Mucosa of rectum (tissue), 2 donors: Measurements from ENCODE around the gene SLC39A2.

Experiments
- H3K27ac ChIP-seq, 2 donors: one replicate each; pipeline ENCODE4 v1.7.0; 2013; ENCODE audit warnings: inconsistent platforms in 2 of 2, low read depth in 2 of 2, low read length in 2 of 2
- H3K27me3 ChIP-seq, 2 donors: one replicate each; pipeline ENCODE4 v1.7.0; 2013; ENCODE audit warnings: low read length in 2 of 2; ENCODE audit not compliant: control insufficient read depth in 2 of 2, insufficient read depth in 2 of 2
- H3K36me3 ChIP-seq, 2 donors: one replicate each; pipeline ENCODE4 v1.7.0; 2013; ENCODE audit warnings: low read length in 2 of 2; ENCODE audit not compliant: control insufficient read depth in 2 of 2, insufficient read depth in 2 of 2
- H3K4me1 ChIP-seq, 2 donors: one replicate each; pipeline ENCODE4 v1.7.0; 2013; ENCODE audit warnings: low read length in 2 of 2, mild to moderate bottlenecking in 1 of 2; ENCODE audit not compliant: control insufficient read depth in 2 of 2, insufficient read depth in 2 of 2
- H3K4me3 ChIP-seq, 2 donors: one replicate each; pipeline ENCODE4 v1.7.0; 2013; ENCODE audit warnings: low read length in 2 of 2
- H3K9ac ChIP-seq, 2 donors: one replicate each; pipeline ENCODE4 v1.7.0; 2013; ENCODE audit warnings: low read length in 2 of 2, low read depth in 1 of 2, mild to moderate bottlenecking in 1 of 2
- H3K9me3 ChIP-seq, 2 donors: one replicate each; pipeline ENCODE4 v1.7.0; 2013; ENCODE audit warnings: low read length in 2 of 2; ENCODE audit not compliant: control insufficient read depth in 2 of 2
- donor health status: healthy.
- donor health status: Normal muscosa, but diverticular disease.

The SLC39A2 gene

DNA sequence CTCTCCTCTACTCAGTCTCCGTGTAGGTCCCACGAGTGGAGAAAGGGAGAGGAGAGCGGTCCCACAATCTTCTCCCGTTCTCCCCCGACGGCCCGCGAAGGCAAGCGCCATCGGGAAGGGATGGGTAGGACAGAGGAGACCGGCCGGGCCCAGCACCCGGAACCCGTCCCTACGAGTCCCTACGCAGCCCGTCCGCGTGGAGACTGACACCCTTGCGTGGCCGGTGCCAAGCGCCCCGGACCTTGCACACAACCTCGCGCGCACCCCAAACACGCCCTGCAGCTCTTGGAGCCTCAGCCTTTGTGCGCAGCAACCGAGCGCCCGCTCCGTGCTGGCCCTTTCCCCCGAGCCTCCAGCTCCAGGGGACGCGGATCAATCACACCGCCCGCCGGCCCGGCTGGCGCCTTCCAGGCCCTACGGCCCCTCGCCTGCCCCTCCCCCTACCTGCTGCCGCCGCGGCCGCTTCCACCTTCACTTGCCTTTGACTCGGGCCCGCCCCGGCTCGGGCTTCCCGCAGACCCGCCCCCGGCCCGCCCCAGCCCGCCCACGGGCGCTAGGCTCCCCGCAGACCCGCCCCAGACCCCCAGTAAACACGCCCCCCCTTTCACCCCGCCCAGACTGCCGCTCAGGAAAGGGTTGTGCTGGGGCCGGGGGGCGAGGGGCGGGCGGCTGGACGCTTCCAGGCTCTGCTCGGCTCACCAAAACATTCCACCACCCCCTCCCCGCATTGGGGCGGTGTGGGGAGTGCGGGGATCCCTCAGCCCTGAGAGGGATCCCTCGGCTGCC is 25.7 kb downstream of the SLC39A2 start, which contains the start of gene NDRG2:
Gene NDRG2 (minus strand): TSS at position 477 of the 786 bp plus-strand sequence. CDS start 1,746 bp downstream, outside the sequence.
- peaks cover 12 to 26% of the 10 kb centered on the region in 2 donors for H3K4me1 ChIP-seq
- peak within 1 kb of the TSS; percentile 76 to 79 for H3K27ac ChIP-seq
- peak within 1 kb of the TSS; percentile 89 to 96 for H3K9ac ChIP-seq
- H3K27me3 ChIP-seq, result no peaks in the 10 kb centered on the region
- peaks cover 7 to 25% of the 10 kb centered on the region in 2 donors for H3K36me3 ChIP-seq
- peak within 1 kb of the TSS; percentile 87 to 91 for H3K4me3 ChIP-seq
- H3K9me3 ChIP-seq, result no peaks in the 10 kb centered on the region

DNA sequence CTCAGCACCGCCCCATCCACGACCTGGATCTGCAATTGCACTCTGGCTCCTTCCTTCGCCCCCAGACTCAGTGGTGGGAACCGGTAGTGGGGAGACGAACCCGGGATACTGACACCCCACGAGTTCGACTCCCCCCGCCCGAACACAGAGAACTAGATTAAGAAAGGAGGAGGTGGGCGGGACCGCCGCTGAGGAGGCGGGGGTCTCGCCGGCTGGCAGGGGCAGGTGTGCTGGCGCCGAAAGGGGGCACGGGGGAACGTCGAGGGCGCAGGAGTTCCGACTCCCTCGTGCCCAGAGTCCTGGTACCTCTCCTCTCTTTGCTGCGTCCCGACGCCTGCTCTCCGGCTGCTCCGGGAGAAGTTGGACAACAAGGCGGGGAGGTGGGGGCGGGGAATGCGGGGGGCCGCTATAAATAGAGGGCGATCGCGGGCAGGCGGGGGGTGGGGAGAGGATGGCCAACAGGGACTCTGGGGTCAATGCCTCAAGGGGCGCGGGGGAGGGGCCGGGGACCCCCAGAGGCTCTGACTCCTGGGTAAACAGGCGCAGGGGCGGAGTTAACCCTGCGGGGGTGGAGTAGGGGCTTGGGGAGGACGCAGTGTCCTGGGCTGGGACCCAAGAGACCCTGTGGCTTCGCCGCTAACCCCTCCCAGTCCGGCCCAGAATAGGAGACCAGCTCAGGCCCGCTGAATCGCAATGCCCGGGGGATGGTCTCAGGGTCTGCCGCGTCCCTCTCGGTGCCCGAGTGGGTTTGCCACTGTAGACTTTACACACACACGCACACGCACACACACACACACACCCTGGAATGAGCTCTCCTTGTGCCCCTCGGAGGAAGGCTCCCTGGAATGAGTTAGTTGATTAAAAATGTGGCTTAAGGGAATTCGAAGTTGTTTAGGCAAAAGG is 26.5 kb downstream of the SLC39A2 start:
- Histone ChIP-seq H3K27ac (peak overlapping the region; percentile 76 to 77), H3K4me1 (peaks cover 12 to 26% of the 10 kb centered on the region in 2 donors), H3K36me3 (peaks cover 6 to 18% of the 10 kb centered on the region in 2 donors), H3K4me3 (peak overlapping the region; percentile 73 to 77), H3K9ac (peak overlapping the region; percentile 72 to 80), H3K9me3 (no peaks in the 10 kb centered on the region), H3K27me3 (no peaks in the 10 kb centered on the region)

DNA sequence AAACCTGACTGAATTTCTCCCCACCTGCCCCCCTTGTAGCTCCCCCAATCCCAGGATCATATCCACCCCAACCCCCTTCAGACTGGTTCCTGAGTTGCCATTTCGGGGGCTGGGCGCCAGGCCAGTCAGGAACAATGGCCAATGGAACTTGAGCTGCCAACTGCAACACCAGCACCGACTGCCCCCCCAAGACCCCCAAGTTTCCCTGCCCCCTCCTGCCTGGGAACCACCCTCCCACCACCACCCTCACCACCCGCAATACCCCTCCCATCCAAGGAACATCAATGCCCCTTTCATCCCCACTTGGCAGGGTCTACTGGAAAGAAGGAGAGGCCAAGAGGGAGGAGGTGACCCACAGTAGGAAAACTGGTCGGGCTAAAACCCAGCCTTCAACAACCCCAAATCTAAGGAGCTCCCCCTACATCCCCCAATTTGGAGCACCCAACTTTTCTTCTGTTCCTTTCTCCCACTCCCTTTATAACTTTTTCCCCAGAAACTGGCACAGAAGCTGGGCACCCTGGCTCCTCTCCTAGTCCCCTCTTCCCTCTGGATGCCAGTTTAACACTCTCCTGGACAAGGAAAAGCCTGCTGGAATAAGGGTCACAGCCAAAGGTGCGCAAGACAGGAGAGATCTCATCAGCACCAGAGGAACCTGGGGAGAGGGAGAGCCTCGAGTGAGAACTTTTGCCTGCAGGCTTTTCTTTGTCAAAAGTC is 27.3 kb downstream of the SLC39A2 start:
- Histone ChIP-seq H3K36me3 (peaks cover 0 to 10% of the 10 kb centered on the region in 2 donors), H3K9me3 (no peaks in the 10 kb centered on the region), H3K27me3 (no peaks in the 10 kb centered on the region), H3K4me1 (peaks cover 12 to 26% of the 10 kb centered on the region in 2 donors), H3K4me3 (no peak overlapping the region), H3K9ac (no peak overlapping the region), H3K27ac (peak overlapping the region; percentile 43 to 77)

DNA sequence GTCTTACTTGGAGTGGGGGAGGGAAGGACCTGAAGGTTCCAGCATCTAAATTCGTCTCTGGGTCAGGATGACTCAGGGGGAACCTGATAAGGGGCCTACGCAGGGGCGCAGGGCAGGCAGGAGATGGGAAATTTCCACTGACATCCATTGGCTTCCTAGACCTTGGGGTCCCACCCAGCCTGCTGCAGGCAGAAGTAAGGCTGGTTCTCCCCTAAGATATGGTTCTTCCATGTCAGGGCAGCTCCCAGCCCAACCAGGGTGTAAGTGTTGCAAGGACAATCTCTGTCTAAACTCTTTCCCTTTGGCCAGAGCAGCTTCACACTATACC is 27.9 kb downstream of the SLC39A2 start:
- Histone ChIP-seq H3K4me1 (peaks cover 12 to 26% of the 10 kb centered on the region in 2 donors), H3K9me3 (no peaks in the 10 kb centered on the region), H3K9ac (no peak overlapping the region), H3K4me3 (no peak overlapping the region), H3K27me3 (no peaks in the 10 kb centered on the region), H3K27ac (no peak overlapping the region), H3K36me3 (peaks cover 0 to 5% of the 10 kb centered on the region in 2 donors)

DNA sequence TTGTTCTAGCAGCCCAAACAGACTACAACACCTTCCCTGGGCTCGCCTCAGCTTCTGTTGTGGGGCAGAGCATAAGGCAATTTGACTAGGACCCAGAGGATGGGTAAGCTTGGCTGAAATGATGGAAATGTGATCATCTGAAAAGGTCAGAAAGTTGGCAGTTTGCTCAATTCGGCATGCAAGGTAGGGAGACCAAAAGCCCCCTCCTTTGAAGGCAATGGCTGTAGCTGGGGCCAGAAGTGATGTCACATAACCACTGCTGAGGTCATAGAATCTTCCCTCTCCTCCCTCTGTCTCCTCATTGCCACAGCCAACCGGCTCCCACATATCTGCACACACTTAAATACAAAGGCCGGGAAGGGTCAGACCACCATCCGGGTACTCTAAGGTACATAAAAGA is 30.8 kb downstream of the SLC39A2 start, which contains the start of gene TPPP2:
Gene TPPP2 (plus strand): TSS at position 301 of the 400 bp plus-strand sequence. CDS start 365 bp downstream, outside the sequence.
- peaks cover 0 to 6% of the 10 kb centered on the region in 2 donors for H3K4me1 ChIP-seq
- H3K27me3 ChIP-seq, result no peaks in the 10 kb centered on the region
- no peak within 1 kb of the TSS for H3K27ac ChIP-seq
- no peak within 1 kb of the TSS for H3K4me3 ChIP-seq
- no peaks in the 10 kb centered on the region for H3K36me3 ChIP-seq
- no peaks in the 10 kb centered on the region for H3K9me3 ChIP-seq
- no peak within 1 kb of the TSS for H3K9ac ChIP-seq

DNA sequence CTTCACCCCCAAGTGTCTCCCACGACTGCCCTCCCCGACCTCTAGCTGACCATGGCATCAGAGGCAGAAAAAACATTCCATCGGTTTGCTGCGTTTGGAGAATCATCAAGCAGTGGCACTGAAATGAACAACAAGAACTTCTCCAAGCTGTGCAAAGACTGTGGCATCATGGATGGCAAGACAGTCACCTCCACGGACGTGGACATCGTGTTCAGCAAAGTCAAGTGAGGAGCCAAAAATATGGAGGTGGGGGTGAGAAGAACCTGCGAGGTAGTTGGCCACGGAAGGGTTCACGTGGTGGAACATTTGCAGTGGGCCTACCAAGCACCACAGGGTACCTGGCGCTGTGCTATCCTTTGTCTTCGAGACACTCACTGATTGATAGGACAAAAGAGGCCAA is 31.4 kb downstream of the SLC39A2 start:
- Histone ChIP-seq H3K9me3 (no peaks in the 10 kb centered on the region), H3K27me3 (no peaks in the 10 kb centered on the region), H3K36me3 (no peaks in the 10 kb centered on the region), H3K4me3 (no peak overlapping the region), H3K27ac (no peak overlapping the region), H3K9ac (no peak overlapping the region), H3K4me1 (peaks cover 0 to 3% of the 10 kb centered on the region in 2 donors)

DNA sequence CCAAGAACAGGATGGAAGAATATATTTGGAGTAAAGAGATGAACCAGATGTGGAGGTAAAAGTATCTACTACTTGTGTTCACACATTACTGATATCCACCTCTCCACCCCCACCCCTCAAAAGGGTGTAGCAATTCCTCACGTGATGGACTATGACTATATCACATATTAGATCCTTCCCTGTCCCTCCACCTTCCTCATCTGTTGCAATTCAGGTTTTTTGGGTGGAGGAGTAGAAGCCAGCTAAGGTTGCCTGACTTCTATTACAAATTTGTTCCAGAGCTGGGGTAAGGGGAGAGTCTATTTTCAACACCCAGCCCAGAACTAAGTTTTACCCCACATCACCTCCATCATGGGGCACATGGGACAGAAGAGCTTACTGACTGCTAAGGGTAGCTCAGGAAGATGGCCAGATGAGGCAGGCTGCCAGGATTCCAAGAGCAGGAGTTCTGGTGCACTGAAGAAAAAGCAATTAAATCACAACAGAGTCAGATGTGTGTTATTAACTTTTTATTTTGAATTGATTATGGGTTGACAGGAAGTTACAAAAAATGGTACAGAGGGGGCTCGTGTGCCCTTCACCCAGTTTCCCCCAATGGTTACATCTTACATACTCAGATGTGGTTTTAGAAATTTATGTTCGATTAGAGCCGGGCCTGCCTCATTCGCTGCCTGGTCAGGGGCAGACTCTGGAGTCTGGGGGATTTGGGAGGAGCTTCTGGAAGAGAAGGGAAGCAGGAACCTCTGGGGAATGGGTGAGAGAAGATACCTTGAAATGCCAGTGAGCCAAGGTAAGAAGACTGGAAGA is 33.4 kb downstream of the SLC39A2 start:
- no peak overlapping the region for H3K4me3 ChIP-seq
- no peaks in the 10 kb centered on the region for H3K27me3 ChIP-seq
- no peaks in the 10 kb centered on the region for H3K9me3 ChIP-seq
- H3K27ac ChIP-seq, result no peak overlapping the region
- no peaks in the 10 kb centered on the region for H3K36me3 ChIP-seq
- no peaks in the 10 kb centered on the region for H3K4me1 ChIP-seq
- H3K9ac ChIP-seq, result no peak overlapping the region

DNA sequence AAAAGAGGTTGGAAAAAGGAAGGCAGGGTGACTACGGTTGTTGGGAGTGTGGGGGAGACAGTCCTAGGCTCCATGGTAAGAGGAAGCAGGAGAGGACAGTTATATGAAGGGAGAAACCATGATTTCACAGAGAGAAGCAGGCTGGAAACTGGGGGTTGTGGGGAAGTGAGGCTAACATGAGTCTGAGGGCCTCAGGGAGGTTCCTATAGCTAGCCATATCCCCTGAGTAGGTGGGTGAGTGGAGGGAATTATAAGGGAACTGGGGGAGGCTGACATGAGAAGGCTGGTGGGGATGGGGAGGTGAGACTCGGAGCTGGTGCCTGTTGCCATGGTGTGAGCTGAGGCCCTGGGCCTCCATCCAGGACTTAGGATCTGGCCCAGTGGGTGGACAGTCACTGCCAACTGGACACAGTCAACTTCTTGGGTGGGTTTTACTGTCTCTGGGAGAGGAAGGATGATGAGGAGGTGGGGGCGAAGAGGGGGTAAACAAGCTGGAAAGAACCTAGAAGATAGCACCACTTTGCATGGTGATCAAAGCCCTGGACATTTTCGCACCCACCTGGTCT is 34.1 kb downstream of the SLC39A2 start:
- Histone ChIP-seq H3K36me3 (no peaks in the 10 kb centered on the region), H3K4me3 (no peak overlapping the region), H3K27ac (no peak overlapping the region), H3K9ac (no peak overlapping the region), H3K4me1 (no peaks in the 10 kb centered on the region), H3K27me3 (no peaks in the 10 kb centered on the region), H3K9me3 (no peaks in the 10 kb centered on the region)

DNA sequence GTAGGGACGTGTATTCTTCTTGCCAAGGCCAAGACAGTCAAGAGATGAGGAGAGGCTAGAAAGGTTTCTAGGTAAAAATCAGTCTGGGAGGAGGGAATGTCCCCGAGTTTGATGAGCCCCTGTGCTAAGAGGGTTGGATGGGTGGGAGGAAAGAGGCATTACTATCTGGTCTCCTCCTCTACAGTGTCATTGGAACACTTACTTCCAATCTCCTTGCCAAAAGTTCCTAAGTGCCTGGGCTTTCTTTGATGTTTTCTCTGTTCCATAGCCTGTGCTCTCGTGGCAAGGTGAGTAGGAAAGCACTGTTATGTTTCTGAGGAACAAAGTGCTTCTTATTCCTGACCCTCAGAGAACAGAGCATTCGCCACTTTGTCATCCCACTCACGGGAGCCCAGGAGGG is 35.6 kb downstream of the SLC39A2 start, which contains the start of gene RNASE13:
Gene RNASE13 (minus strand): TSS at position 101 of the 400 bp plus-strand sequence. CDS start 519 bp downstream, outside the sequence.
- Histone ChIP-seq H3K27me3 (no peaks in the 10 kb centered on the region), H3K4me1 (peaks cover 13 to 14% of the 10 kb centered on the region in 2 donors), H3K27ac (no peak within 1 kb of the TSS), H3K4me3 (no peak within 1 kb of the TSS), H3K36me3 (no peaks in the 10 kb centered on the region), H3K9me3 (no peaks in the 10 kb centered on the region), H3K9ac (no peak within 1 kb of the TSS)
